ENCODE measurements around the gene GALNS. TPM values are rescaled to one million over a fixed set of nuclear protein-coding genes. Genes with fewer than 3 reads are reported as not detected.
A peak's percentile ranks its signal among the peaks of the same experiment; 100 is the strongest.

GALNS gene
- total RNA-seq, 1 experiment from 2014 or later: 29.5 TPM

- DNase-seq (ENCODE audit: low spot score) (no peak), ATAC-seq (no peak)
- no peak overlapping the region for H3K27ac Mint-ChIP-seq
- CTCF ChIA-PET: interaction anchor here (1.4 kb wide), 1 partner anchor 345 kb away, joined by 3 read pairs; no protein-coding TSS in a partner anchor
- TF ChIP-seq IRF2 (CRISPR knock-in tag; IDR thresholded peaks at IDR 0.05; ENCODE audit: borderline replicate concordance, low read depth): no peak
- TF ChIP-seq ETV6 (CRISPR knock-in tag; IDR thresholded peaks at IDR 0.05): no peak
- no peak for TF ChIP-seq USF1 (CRISPR knock-in tag; IDR thresholded peaks at IDR 0.05)
- no peak for TF ChIP-seq JUN (CRISPR knock-in tag; IDR thresholded peaks at IDR 0.05)
- no peak for TF ChIP-seq AFF4 (CRISPR knock-in tag; IDR thresholded peaks at IDR 0.05; ENCODE audit: borderline replicate concordance)
- TF ChIP-seq GTF2I (CRISPR knock-in tag; conservative IDR thresholded peaks at IDR 0.05): no peak
- TF ChIP-seq NFATC4 (CRISPR knock-in tag; IDR thresholded peaks at IDR 0.05): no peak
- no peak for TF ChIP-seq ATF1 (CRISPR knock-in tag; IDR thresholded peaks at IDR 0.05)
- no peak for TF ChIP-seq ZNF396 (CRISPR knock-in tag; IDR thresholded peaks at IDR 0.05; ENCODE audit: borderline replicate concordance)
- no peak for TF ChIP-seq TEAD1 (CRISPR knock-in tag; IDR thresholded peaks at IDR 0.05)
- no peaks in the 10 kb centered on the region for H3K36me3 Mint-ChIP-seq
- POLR2A ChIA-PET: no interaction called here
- no peaks in the 10 kb centered on the region for H3K4me1 Mint-ChIP-seq
- no peak overlapping the region for H3K4me3 Mint-ChIP-seq
- H3K27me3 Mint-ChIP-seq (ENCODE audit: low read depth): no peaks in the 10 kb centered on the region
- H3K9me3 Mint-ChIP-seq: no peaks in the 10 kb centered on the region
Observed at GRCh38 chr16:88822281-88823040, 34.3 kb downstream of the GALNS start.

GRCh38 chr16:88821168-88821850, 35.4 kb downstream of the GALNS start:
- H3K4me3 Mint-ChIP-seq: no peak overlapping the region
- CTCF ChIA-PET: interaction anchor here (1.2 to 1.4 kb wide), 2 partner anchors 346 to 349 kb away, joined by 3 read pairs; no protein-coding TSS in a partner anchor
- no peaks in the 10 kb centered on the region for H3K4me1 Mint-ChIP-seq
- H3K27ac Mint-ChIP-seq: no peak overlapping the region
- no peaks in the 10 kb centered on the region for H3K27me3 Mint-ChIP-seq (ENCODE audit: low read depth)
- POLR2A ChIA-PET: no interaction called here
- TF ChIP-seq NFATC4 (CRISPR knock-in tag; IDR thresholded peaks at IDR 0.05) (no peak), FOXP4 (CRISPR knock-in tag; IDR thresholded peaks at IDR 0.05) (no peak), ETV6 (CRISPR knock-in tag; IDR thresholded peaks at IDR 0.05) (no peak), RORB (CRISPR knock-in tag; IDR thresholded peaks at IDR 0.05) (no peak), MAX (CRISPR knock-in tag; IDR thresholded peaks at IDR 0.05) (no peak), ZNF138 (CRISPR knock-in tag; conservative IDR thresholded peaks at IDR 0.05) (no peak), GABPB1 (CRISPR knock-in tag; IDR thresholded peaks at IDR 0.05) (no peak), ZNF396 (CRISPR knock-in tag; IDR thresholded peaks at IDR 0.05; ENCODE audit: borderline replicate concordance) (no peak), SMAD3 (CRISPR knock-in tag; IDR thresholded peaks at IDR 0.05; ENCODE audit: borderline replicate concordance) (no peak), MXD4 (CRISPR knock-in tag; IDR thresholded peaks at IDR 0.05; ENCODE audit: borderline replicate concordance) (no peak), PRDM15 (CRISPR knock-in tag; IDR thresholded peaks at IDR 0.05) (no peak), KAT7 (CRISPR knock-in tag; IDR thresholded peaks at IDR 0.05; ENCODE audit: borderline replicate concordance) (no peak)
- ATAC-seq (peak; percentile 42), DNase-seq (ENCODE audit: low spot score) (no peak)
- no peaks in the 10 kb centered on the region for H3K36me3 Mint-ChIP-seq
- H3K9me3 Mint-ChIP-seq: no peaks in the 10 kb centered on the region
